K562 (cell line): ENCODE data around the gene BAMBI. TPM values are rescaled to one million over a fixed set of nuclear protein-coding genes. Genes with fewer than 3 reads are reported as not detected.

ENCODE experiments used
- ATAC-seq: fragments of 200-7000 bp; cut with Tn5 transposase; 3 replicates; pipeline ENCODE4 v1.9.1; 2020; ENCODE audit warnings: moderate library complexity
- BruUV-seq: library from RNA; stranded (reverse); fragments of 400-500 nt; replicated peaks from 2 replicates; lab custom pipeline; 2021; lab: Mats Ljungman, UMichigan
- CTCF ChIA-PET: fragments of 300-600 bp; formaldehyde crosslinking; extraction: SDS; loops from one replicate; lab custom pipeline; 2021; ENCODE audit warnings: low intra/inter-chr PET ratio; lab: Yijun Ruan, JAX
- POLR2A ChIA-PET: fragments of 300-600, 350-650 bp; sonication (Branson Sonifier 250); formaldehyde crosslinking; extraction: SDS; loops from one replicate; lab custom pipeline; 2021; ENCODE audit warnings: antibody characterized with exemption, inconsistent platforms; lab: Yijun Ruan, JAX
- DNase-seq, 4 experiments: peaks; one replicate each; pipeline versions ENCODE4 v3.0.0 to v3.0.0-alpha.2; 2011 to 2018; ENCODE audit warnings: low spot score in 3 of 4, mixed read lengths in 3 of 4; ENCODE audit errors: extremely low read depth in 1 of 4
- FAIRE-seq: peaks from 2 replicates; lab custom pipeline; 2011; peaks lifted over from hg19 to GRCh38; lab: Jason Lieb, UNC
- H2AFZ ChIP-seq: 2 replicates; pipeline ENCODE4 v1.6.0; 2011; ENCODE audit warnings: low read depth, low read length, control low read depth, inconsistent platforms
- H3K27ac ChIP-seq: fragments of 200-600 bp; 3 replicates; pipeline ENCODE4 v1.8.0; 2011; ENCODE audit warnings: low read depth, mild to moderate bottlenecking, control low read depth, inconsistent platforms, low read length, moderate library complexity, mixed read lengths; ENCODE audit errors: extremely low read depth
- H3K27me3 ChIP-seq, 2 experiments: fragments of 300-600 bp in 1 of 2; 2 replicates in 1 of 2; 3 replicates in 1 of 2; pipeline versions ENCODE4 v1.6.0 to v1.8.0; 2011; ENCODE audit warnings: inconsistent platforms in 2 of 2, low read length in 2 of 2, mild to moderate bottlenecking in 1 of 2, mixed read lengths in 1 of 2, moderate library complexity in 1 of 2; ENCODE audit not compliant: control insufficient read depth in 2 of 2, insufficient read depth in 2 of 2
- H3K36me3 ChIP-seq: fragments of 300-600 bp; 3 replicates; pipeline ENCODE4 v1.8.0; 2011; ENCODE audit warnings: mild to moderate bottlenecking, low read length, inconsistent platforms; ENCODE audit not compliant: control insufficient read depth, insufficient read depth
- H3K4me1 ChIP-seq, 2 experiments: fragments of 200-600 bp in 1 of 2; replicated peaks in 1 of 2; 2 replicates in 1 of 2; 3 replicates in 1 of 2; pipeline versions ENCODE4 v1.5.1 to v1.8.0; 2011; ENCODE audit warnings: inconsistent platforms in 2 of 2, low read length in 2 of 2, mild to moderate bottlenecking in 1 of 2, mixed read lengths in 1 of 2, moderate library complexity in 1 of 2; ENCODE audit not compliant: control insufficient read depth in 2 of 2, insufficient read depth in 2 of 2
- H3K4me2 ChIP-seq: 2 replicates; pipeline ENCODE4 v1.6.1; 2011; ENCODE audit warnings: low read length, control low read depth, inconsistent platforms, mixed read lengths; ENCODE audit not compliant: insufficient read depth
- H3K4me3 ChIP-seq: fragments of 200-600 bp; sonication (generic), shearing (Covaris generic); 2 replicates; pipeline ENCODE4 v1.5.1; 2016; ENCODE audit warnings: control low read depth, inconsistent platforms
- H3K79me2 ChIP-seq: fragments of 200-600 bp; 3 replicates; pipeline ENCODE4 v1.8.0; 2011; ENCODE audit warnings: low read length, inconsistent platforms; ENCODE audit not compliant: control insufficient read depth, insufficient read depth
- H3K9ac ChIP-seq, 2 experiments: 2 replicates each; pipeline versions ENCODE4 v1.6.0 to v1.6.1; 2011; ENCODE audit warnings: low read depth in 2 of 2, low read length in 2 of 2, control low read depth in 1 of 2, inconsistent platforms in 1 of 2, mild to moderate bottlenecking in 1 of 2, mixed read lengths in 1 of 2; ENCODE audit not compliant: insufficient read depth in 1 of 2
- H3K9me1 ChIP-seq: one replicate; pipeline ENCODE4 v1.6.0; 2011; ENCODE audit warnings: inconsistent platforms, mild to moderate bottlenecking, low read length, moderate library complexity; ENCODE audit not compliant: control insufficient read depth, insufficient read depth
- H3K9me3 ChIP-seq: replicated peaks from 2 replicates; pipeline ENCODE4 v1.5.1; 2011; ENCODE audit warnings: low read depth, low read length, inconsistent platforms; ENCODE audit not compliant: control insufficient read depth, insufficient read depth
- H4K20me1 ChIP-seq: replicated peaks from 2 replicates; pipeline ENCODE4 v1.6.1; 2011; ENCODE audit warnings: low read length, inconsistent platforms, mixed read lengths; ENCODE audit not compliant: control insufficient read depth, insufficient read depth
- ATF3 ChIP-seq, 2 experiments: fragments of 450-650 bp in 1 of 2; sonication (generic) in 1 of 2; formaldehyde crosslinking in 1 of 2; IDR thresholded peaks in 1 of 2; conservative IDR thresholded peaks in 1 of 2; 2 replicates each; pipeline versions ENCODE4 v1.6.1 to v1.8.1; 2016 to 2023; ENCODE audit warnings: mild to moderate bottlenecking in 2 of 2, moderate library complexity in 2 of 2, inconsistent platforms in 1 of 2, missing genetic modification reagents in 1 of 2
- ATF7 ChIP-seq: fragments of 450-650 bp; IDR thresholded peaks from 2 replicates; pipeline ENCODE4 v1.7.1; 2014; ENCODE audit warnings: mild to moderate bottlenecking, moderate library complexity
- FOXA3 ChIP-seq, 2 experiments: fragments of 450-650 bp in 1 of 2; sonication (generic) in 1 of 2; formaldehyde crosslinking; IDR thresholded peaks in 1 of 2; conservative IDR thresholded peaks in 1 of 2; 2 replicates each; pipeline versions ENCODE4 v1.4.0 to v1.8.0; 2020 to 2022; ENCODE audit warnings: mild to moderate bottlenecking in 2 of 2, missing genetic modification reagents in 1 of 2
- FOXJ2 ChIP-seq: fragments of 200-800 bp; sonication (Bioruptor generic); IDR thresholded peaks from 2 replicates; pipeline ENCODE4 v1.6.1; 2016; ENCODE audit warnings: missing genetic modification characterization, missing compliant biosample characterization
- MEIS2 ChIP-seq: fragments of 450-650 bp; IDR thresholded peaks from 2 replicates; pipeline ENCODE4 v1.6.1; 2014; ENCODE audit warnings: mild to moderate bottlenecking; ENCODE audit not compliant: partially characterized antibody
- RFX1 ChIP-seq: fragments of 450-650 bp; IDR thresholded peaks from 2 replicates; pipeline ENCODE4 v1.6.1; 2016; ENCODE audit warnings: mild to moderate bottlenecking, moderate library complexity
- SMAD1 ChIP-seq: fragments of 150-350 bp; IDR thresholded peaks from 2 replicates; pipeline ENCODE4 v1.6.1; 2014; ENCODE audit warnings: low read length, low read depth; ENCODE audit not compliant: partially characterized antibody
- SMARCE1 ChIP-seq: fragments of 450-650 bp; IDR thresholded peaks from 2 replicates; pipeline ENCODE4 v1.7.1; 2016; ENCODE audit warnings: mild to moderate bottlenecking
- ZBTB40 ChIP-seq, 2 experiments: fragments of 450-650 bp in 1 of 2; sonication (generic) in 1 of 2; formaldehyde crosslinking in 1 of 2; IDR thresholded peaks; 2 replicates each; pipeline versions ENCODE4 v1.7.1 to v1.9.0; 2016 to 2022; ENCODE audit warnings: inconsistent platforms in 1 of 2, mild to moderate bottlenecking in 1 of 2, missing genetic modification reagents in 1 of 2
- WGBS: fragments of 100-300 bp; shearing (Covaris generic); methylation state at CpG from one replicate; pipeline ENCODE4 v1.1.6; 2016; ENCODE audit warnings: low coverage, mixed read lengths; ENCODE audit not compliant: insufficient coverage; ENCODE audit errors: missing lambda C conversion rate; 5-methylcytosine and 5-hydroxymethylcytosine counted together
- in situ Hi-C: fragments of 300-500 bp; cut with MboI; formaldehyde crosslinking; loops from 4 replicates; pipeline ENCODE4 v1.15.0; 2018; ENCODE audit warnings: inconsistent platforms, mixed read lengths
- intact Hi-C: fragments of 100-400 bp; cut with micrococcal nuclease; formaldehyde crosslinking; loops from 2 replicates; pipeline ENCODE4 v1.14.2; 2022
- polyA plus RNA-seq, 8 experiments: library from polyadenylated mRNA; depleted of rRNA in 4 of 8; stranded (reverse) in 5 of 8; unstranded in 3 of 8; fragments of >200 nt; fragmentation: Nextera tagmentation in 2 of 8; fragmentation: Illumina TruSeq in 1 of 8; extraction: Ambion mirVana in 2 of 8; extraction: Trizol in 1 of 8; gene quantifications; 2 replicates each; pipeline versions ENCODE4 v1.2.1 to v1.2.3, GENCODE V29; 2011 to 2014; ENCODE audit warnings: inconsistent platforms in 1 of 8, missing spikeins in 1 of 8
- total RNA-seq, 7 experiments: library from RNA; depleted of rRNA in 6 of 7; stranded (reverse); fragments of >200 nt in 6 of 7; fragmentation: Illumina TruSeq in 2 of 7; extraction: Trizol in 2 of 7; gene quantifications; 2 replicates each; pipeline versions ENCODE4 v1.2.1 to v1.2.3, GENCODE V29; 2011 to 2021; ENCODE audit warnings: low replicate concordance in 1 of 7

The BAMBI gene
- total and polyA plus RNA-seq, 9 of the 15 experiments (the other 6 are each of a cell fraction or from before 2014, with no cell fraction given), result 2.0 to 21.8 (median 13.5) TPM

GRCh38 chr10:28684986-28685580, 7.8 kb downstream of the BAMBI start:
- no peaks in the 10 kb centered on the region for H3K27me3 ChIP-seq
- ATAC-seq (no peak), DNase-seq (no peak), FAIRE-seq (no peak)
- no peak overlapping the region for H3K4me2 ChIP-seq
- no peak overlapping the region for H3K27ac ChIP-seq
- H3K36me3 ChIP-seq, result peaks cover 40% of the 10 kb centered on the region
- H3K4me1 ChIP-seq, result peaks cover 8 to 25% of the 10 kb centered on the region in 2 experiments
- intact Hi-C loops (no loop called here), in situ Hi-C loops (no loop called here)
- no peaks in the 10 kb centered on the region for H3K9me3 ChIP-seq
- TF ChIP-seq ATF7 (0 out of 2 replicates have a peak, but pooled peaks have one; percentile 15), FOXJ2 (tag) (peak; percentile 92), RFX1 (peak; percentile 18; the same call in 1 of the 2 replicates), ATF3 (IDR thresholded peaks at IDR 0.05) (peak; percentile 38; the same call in 1 of the 2 replicates), ATF3 (CRISPR knock-in tag; conservative IDR thresholded peaks at IDR 0.05) (no peak), MEIS2 (peak; percentile 25), SMARCE1 (peak; percentile 24; the same call in 1 of the 2 replicates), ZBTB40 (IDR thresholded peaks at IDR 0.05) (no peak), ZBTB40 (CRISPR knock-in tag; IDR thresholded peaks at IDR 0.05) (no peak), SMAD1 (no peak), FOXA3 (CRISPR knock-in tag; conservative IDR thresholded peaks at IDR 0.05 in 1 of 2, IDR thresholded peaks at IDR 0.05 in 1 of 2) (0 out of 4 replicates have a peak, but pooled peaks of 1 of the 2 experiments have one; percentile 24)
- WGBS, result 60% methylated on average over 5 of the region's 5 CpGs
- BruUV-seq, result no TSS peak
- H2AFZ ChIP-seq, result no peak overlapping the region
- peaks cover 20% of the 10 kb centered on the region for H4K20me1 ChIP-seq
- peaks cover 34% of the 10 kb centered on the region for H3K79me2 ChIP-seq
- no peak overlapping the region for H3K4me3 ChIP-seq
- POLR2A ChIA-PET, result no interaction called here
- CTCF ChIA-PET, result no interaction called here
- no peaks in the 10 kb centered on the region for H3K9me1 ChIP-seq
- no peak overlapping the region for H3K9ac ChIP-seq
